Measurements from ENCODE around the gene PLVAP. TPM values are rescaled to one million over a fixed set of nuclear protein-coding genes. Genes with fewer than 3 reads are reported as not detected.

PLVAP gene
- polyA plus RNA-seq, 1 experiment: not detected

GRCh38 chr19:17323964-17324332 lies 53.2 kb downstream of the PLVAP start:
- TF ChIP-seq CTCF (IDR thresholded peaks at IDR 0.05; ENCODE audit: insufficient read depth, low read depth, low read length): no peak
- Histone ChIP-seq H3K36me3 (ENCODE audit: control insufficient read depth, insufficient read depth, low read length) (peaks cover 14% of the 10 kb centered on the region), H3K4me3 (ENCODE audit: low read depth, low read length) (no peak overlapping the region), H3K27me3 (ENCODE audit: control insufficient read depth, insufficient read depth, low read length) (no peaks in the 10 kb centered on the region)
- no peak for DNase-seq (ENCODE audit: low read depth)
- POLR2A ChIA-PET: interaction anchor here (0.6 kb wide), 1 partner anchor 12 kb away, joined by 5 read pairs; no protein-coding TSS in a partner anchor
- CTCF ChIA-PET: no interaction called here

GRCh38 chr19:17323300-17323963 lies 53.7 kb downstream of the PLVAP start:
- H3K36me3 ChIP-seq (ENCODE audit: control insufficient read depth, insufficient read depth, low read length): peaks cover 14% of the 10 kb centered on the region
- ChIA-PET POLR2A (interaction anchor here (0.6 kb wide), 1 partner anchor 12 kb away, joined by 5 read pairs; no protein-coding TSS in a partner anchor), CTCF (no interaction called here)
- no peak for DNase-seq (ENCODE audit: low read depth)
- no peak for TF ChIP-seq CTCF (IDR thresholded peaks at IDR 0.05; ENCODE audit: insufficient read depth, low read depth, low read length)
- no peak overlapping the region for H3K4me3 ChIP-seq (ENCODE audit: low read depth, low read length)
- H3K27me3 ChIP-seq (ENCODE audit: control insufficient read depth, insufficient read depth, low read length): no peaks in the 10 kb centered on the region

DNA sequence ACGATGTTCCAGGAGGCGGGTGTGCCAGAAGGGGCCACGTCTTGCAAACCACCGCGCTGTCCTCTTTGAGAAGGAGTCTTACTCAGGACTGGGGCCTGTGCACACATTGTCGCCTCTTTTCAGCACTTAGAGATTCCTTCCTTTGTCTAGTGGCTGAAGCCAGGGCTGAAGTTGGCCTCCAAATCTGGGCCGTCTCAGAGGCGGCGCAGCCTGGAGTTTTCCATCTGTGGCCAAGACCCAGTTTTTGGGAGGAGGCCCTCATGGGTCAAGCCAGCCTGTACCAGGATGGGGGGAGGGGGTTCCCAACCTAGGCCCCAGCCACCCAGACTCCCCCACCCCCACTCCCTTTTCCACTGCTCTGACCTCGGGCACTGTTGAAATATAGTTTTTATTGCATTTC lies 54.3 kb downstream of the PLVAP start:
- DNase-seq (ENCODE audit: low read depth): no peak
- no peak overlapping the region for H3K4me3 ChIP-seq (ENCODE audit: low read depth, low read length)
- TF ChIP-seq CTCF (IDR thresholded peaks at IDR 0.05; ENCODE audit: insufficient read depth, low read depth, low read length): no peak
- ChIA-PET CTCF (no interaction called here), POLR2A (no interaction called here)
- no peaks in the 10 kb centered on the region for H3K27me3 ChIP-seq (ENCODE audit: control insufficient read depth, insufficient read depth, low read length)
- H3K36me3 ChIP-seq (ENCODE audit: control insufficient read depth, insufficient read depth, low read length): peaks cover 14% of the 10 kb centered on the region

DNA sequence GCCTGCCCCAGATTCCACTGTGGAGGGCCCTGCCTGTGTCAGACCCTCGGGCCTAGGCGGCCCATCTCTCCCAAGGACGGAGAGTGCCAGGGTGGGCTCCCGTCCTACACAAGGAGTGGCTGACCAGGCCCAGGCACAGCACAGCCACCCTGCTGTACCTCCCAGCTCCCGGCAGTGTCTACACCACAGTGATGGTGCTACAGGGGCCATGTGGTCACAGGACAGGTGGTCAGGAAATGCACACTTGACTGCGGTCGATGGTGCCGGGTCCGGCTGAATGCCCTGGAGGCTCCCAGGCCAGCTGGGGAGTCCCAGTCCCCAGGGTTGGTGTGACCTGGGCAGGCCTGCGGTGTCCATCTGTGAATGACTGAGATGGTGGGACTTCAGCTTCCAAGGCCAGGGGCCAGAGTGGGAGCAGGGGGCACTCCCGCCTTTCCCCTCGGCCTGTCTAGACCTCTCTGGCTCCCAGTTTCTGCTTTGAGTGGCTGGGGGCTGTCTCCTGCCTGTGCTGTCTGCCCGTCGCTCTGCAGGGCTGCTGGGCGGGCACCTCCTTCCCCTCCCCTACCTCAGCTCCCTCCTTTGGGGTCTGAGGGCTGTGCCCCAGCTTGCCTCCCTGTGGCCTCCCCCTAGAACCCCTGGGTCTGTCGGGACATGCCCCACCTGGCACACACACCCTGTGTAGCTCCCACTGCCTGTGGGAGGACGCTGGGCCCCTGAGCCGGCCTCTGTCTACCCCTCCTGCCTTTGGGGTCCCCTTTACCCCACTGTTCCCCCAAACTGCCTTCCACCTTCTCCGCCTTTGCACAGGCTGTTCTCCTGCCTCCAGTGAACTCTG lies 55.3 kb downstream of the PLVAP start:
- DNase-seq (ENCODE audit: low read depth): no peak
- Histone ChIP-seq H3K27me3 (ENCODE audit: control insufficient read depth, insufficient read depth, low read length) (no peaks in the 10 kb centered on the region), H3K4me3 (ENCODE audit: low read depth, low read length) (no peak overlapping the region), H3K36me3 (ENCODE audit: control insufficient read depth, insufficient read depth, low read length) (peaks cover 14% of the 10 kb centered on the region)
- no peak for TF ChIP-seq CTCF (IDR thresholded peaks at IDR 0.05; ENCODE audit: insufficient read depth, low read depth, low read length)
- ChIA-PET POLR2A (interaction anchor here (0.5 kb wide), 1 partner anchor 10 kb away, joined by 3 read pairs; no protein-coding TSS in a partner anchor), CTCF (no interaction called here)

GRCh38 chr19:17320435-17320834 lies 56.7 kb downstream of the PLVAP start:
- DNase-seq (ENCODE audit: low read depth): no peak
- POLR2A ChIA-PET: no interaction called here

More at GRCh38 chr19:17320435-17320834, 56.7 kb downstream of the PLVAP start:
- Histone ChIP-seq H3K4me3 (ENCODE audit: low read depth, low read length) (no peak overlapping the region), H3K36me3 (ENCODE audit: control insufficient read depth, insufficient read depth, low read length) (peaks cover 19% of the 10 kb centered on the region), H3K27me3 (ENCODE audit: control insufficient read depth, insufficient read depth, low read length) (no peaks in the 10 kb centered on the region)
- TF ChIP-seq CTCF (IDR thresholded peaks at IDR 0.05; ENCODE audit: insufficient read depth, low read depth, low read length): no peak
- CTCF ChIA-PET: interaction anchor here (0.6 kb wide), 1 partner anchor 66 kb away, joined by 3 read pairs; no protein-coding TSS in a partner anchor
